Esophagus squamous epithelium (tissue), 4 donors: ENCODE measurements around the gene NUP88.

Experiments
- CTCF ChIP-seq, 6 experiments: fragments of 450-650 bp in 4 of 6; fragments of 200-600 bp in 2 of 6; sonication (generic) in 2 of 6; IDR thresholded peaks; one replicate each; pipeline ENCODE4 v1.5.1; 2016 to 2019; ENCODE audit warnings: antibody characterized with exemption in 6 of 6, mild to moderate bottlenecking in 4 of 6, moderate library complexity in 4 of 6
- POLR2A ChIP-seq, 4 donors: fragments of 450-650 bp; IDR thresholded peaks; one replicate each; pipeline ENCODE4 v1.6.1; 2017; ENCODE audit warnings: antibody characterized with exemption in 4 of 4, mild to moderate bottlenecking in 4 of 4, moderate library complexity in 3 of 4

- TF ChIP-seq CTCF (IDR thresholded peaks at IDR 0.05): peak; percentile 96 to 100 (median 100)
- TF ChIP-seq POLR2A (IDR thresholded peaks at IDR 0.05): peak in 2 of 4 donors; percentile 36 to 71
These were observed 19.4 kb upstream of the NUP88 start, which contains the start of gene C1QBP for GRCh38 chr17:5438716-5439445.
